Panc1 (cell line): ENCODE results near the gene ANKRD29. TPM values are rescaled to one million over a fixed set of nuclear protein-coding genes. Genes with fewer than 3 reads are reported as not detected.
A peak's percentile ranks its signal among the peaks of the same experiment; 100 is the strongest.

Source experiments
- ATAC-seq: fragments of 200-7000 bp; cut with Tn5 transposase; 2 replicates; pipeline ENCODE4 v1.9.1; 2020; ENCODE audit warnings: mild to moderate bottlenecking, moderate library complexity
- BruUV-seq: library from RNA; stranded (reverse); fragments of 400-500 nt; replicated peaks from 2 replicates; lab custom pipeline; 2021; lab: Mats Ljungman, UMichigan
- CTCF ChIA-PET: fragments of 300-600 bp; sonication (Branson Sonifier 250); formaldehyde crosslinking; loops from one replicate; lab custom pipeline; 2022; ENCODE audit warnings: antibody characterized with exemption; lab: Charles Lee
- POLR2A ChIA-PET: fragments of 300-600 bp; sonication (Branson Sonifier 250); formaldehyde crosslinking; loops from one replicate; lab custom pipeline; 2022; ENCODE audit warnings: antibody characterized with exemption; lab: Charles Lee
- DNase-seq: peaks from one replicate; pipeline ENCODE4 v3.0.0-alpha.2; 2010; ENCODE audit warnings: low read depth, low spot score
- H3K27ac ChIP-seq: 2 replicates; pipeline ENCODE4 v1.5.1; 2011; ENCODE audit warnings: mild to moderate bottlenecking, low read length, inconsistent platforms
- H3K27me3 ChIP-seq: fragments of 200-500 bp; sonication (Bioruptor generic); 2 replicates; pipeline ENCODE4 v1.6.0; 2014; ENCODE audit warnings: low read length, inconsistent platforms; ENCODE audit not compliant: control insufficient read depth, insufficient read depth
- H3K36me3 ChIP-seq: fragments of 200-500 bp; sonication (Bioruptor generic); 2 replicates; pipeline ENCODE4 v1.5.1; 2014; ENCODE audit warnings: inconsistent platforms, mild to moderate bottlenecking, low read length, moderate library complexity; ENCODE audit not compliant: control insufficient read depth, insufficient read depth
- H3K4me1 ChIP-seq: 2 replicates; pipeline ENCODE4 v1.5.1; 2011; ENCODE audit warnings: inconsistent platforms, mild to moderate bottlenecking, low read length, moderate library complexity; ENCODE audit not compliant: control insufficient read depth, insufficient read depth
- H3K4me3 ChIP-seq, 2 experiments: 2 replicates each; pipeline ENCODE4 v1.5.1; 2011 to 2012; ENCODE audit warnings: low read depth in 2 of 2, low read length in 2 of 2, mild to moderate bottlenecking in 2 of 2, inconsistent platforms in 1 of 2, moderate library complexity in 1 of 2
- H3K9me3 ChIP-seq: fragments of 200-500 bp; sonication (Bioruptor generic); 2 replicates; pipeline ENCODE4 v1.5.1; 2014; ENCODE audit warnings: low read depth, mild to moderate bottlenecking, inconsistent platforms, low read length, moderate library complexity; ENCODE audit not compliant: control insufficient read depth, insufficient read depth
- POLR2AphosphoS5 ChIP-seq: IDR thresholded peaks from 2 replicates; pipeline ENCODE4 v1.6.1; 2012; ENCODE audit warnings: mild to moderate bottlenecking, low read depth, low read length, moderate library complexity
- SIN3A ChIP-seq: IDR thresholded peaks from 2 replicates; pipeline ENCODE4 v1.6.1; 2012; ENCODE audit warnings: low read depth, mild to moderate bottlenecking, low read length, moderate library complexity, borderline replicate concordance; ENCODE audit not compliant: insufficient read depth
- TCF7L2 ChIP-seq: IDR thresholded peaks from 2 replicates; pipeline ENCODE4 v1.6.1; 2011; ENCODE audit warnings: mild to moderate bottlenecking, low read depth, low read length, inconsistent platforms
- in situ Hi-C: cut with HindIII; loops from 2 replicates; pipeline ENCODE4 v1.10.0; 2016; ENCODE audit warnings: low sequenced_read_pairs, low pct_unique_long_range_greater_than_20kb
- intact Hi-C: fragments of 100-400 bp; cut with micrococcal nuclease; formaldehyde crosslinking; loops from one replicate; pipeline ENCODE4 v1.10.0; 2022; ENCODE audit not compliant: unreplicated experiment
- total RNA-seq: library from RNA; stranded (reverse); gene quantifications from one replicate; pipeline ENCODE4 v1.2.1, GENCODE V29; 2021; ENCODE audit not compliant: unreplicated experiment
- TF ChIP-seq, protein P1 (sequence below): fragments of 450-650 bp; IDR thresholded peaks from 2 replicates; pipeline ENCODE4 v1.5.1; 2017; ENCODE audit warnings: mild to moderate bottlenecking
- TF ChIP-seq, protein P2 (sequence below), 2 experiments: IDR thresholded peaks; 2 replicates each; pipeline ENCODE4 v1.6.1; 2011 to 2012; ENCODE audit warnings: low read depth in 2 of 2, control low read depth in 1 of 2, low read length in 1 of 2, mild to moderate bottlenecking in 1 of 2, moderate library complexity in 1 of 2; ENCODE audit not compliant: insufficient read depth in 1 of 2

ANKRD29 gene
- total RNA-seq, 1 experiment from 2014 or later = 0.67 TPM

DNA sequence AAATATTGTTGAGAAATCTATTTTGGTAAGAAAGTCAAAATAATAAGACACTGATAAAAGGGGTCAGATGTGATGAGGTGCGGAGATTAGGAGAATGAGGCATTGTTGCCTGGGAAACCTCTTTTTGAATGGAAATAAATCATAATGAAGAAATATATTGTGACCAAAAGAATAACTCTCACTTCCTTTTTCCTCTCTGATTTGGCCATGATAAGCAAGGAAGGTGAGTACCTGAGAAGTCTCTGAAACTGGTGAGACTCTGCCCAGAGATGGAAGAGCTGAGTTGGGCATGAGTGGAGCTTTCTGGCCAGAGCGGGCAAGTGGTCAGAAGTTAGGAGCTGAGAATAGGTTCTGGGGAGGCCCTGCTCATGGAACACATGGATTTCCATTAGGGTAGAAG, 38.3 kb upstream of the ANKRD29 start:
- Histone ChIP-seq H3K27ac (no peak overlapping the region), H3K36me3 (no peaks in the 10 kb centered on the region), H3K4me1 (no peaks in the 10 kb centered on the region), H3K27me3 (no peaks in the 10 kb centered on the region; the same call in 1 of the 2 replicates), H3K9me3 (peaks cover under 1% of the 10 kb centered on the region; the same call in 1 of the 2 replicates), H3K4me3 (no peak overlapping the region)
- ATAC-seq (no peak), DNase-seq (no peak)
- no TSS peak for BruUV-seq
- intact Hi-C loops = loop anchor here (10.0 kb wide), 1 partner anchor 186 kb away; no protein-coding TSS in a partner anchor
- ChIA-PET CTCF (no interaction called here), POLR2A (no interaction called here)
- in situ Hi-C loops = no loop called here
- TF ChIP-seq POLR2AphosphoS5 = no peak
- TF ChIP-seq, protein P1, sequence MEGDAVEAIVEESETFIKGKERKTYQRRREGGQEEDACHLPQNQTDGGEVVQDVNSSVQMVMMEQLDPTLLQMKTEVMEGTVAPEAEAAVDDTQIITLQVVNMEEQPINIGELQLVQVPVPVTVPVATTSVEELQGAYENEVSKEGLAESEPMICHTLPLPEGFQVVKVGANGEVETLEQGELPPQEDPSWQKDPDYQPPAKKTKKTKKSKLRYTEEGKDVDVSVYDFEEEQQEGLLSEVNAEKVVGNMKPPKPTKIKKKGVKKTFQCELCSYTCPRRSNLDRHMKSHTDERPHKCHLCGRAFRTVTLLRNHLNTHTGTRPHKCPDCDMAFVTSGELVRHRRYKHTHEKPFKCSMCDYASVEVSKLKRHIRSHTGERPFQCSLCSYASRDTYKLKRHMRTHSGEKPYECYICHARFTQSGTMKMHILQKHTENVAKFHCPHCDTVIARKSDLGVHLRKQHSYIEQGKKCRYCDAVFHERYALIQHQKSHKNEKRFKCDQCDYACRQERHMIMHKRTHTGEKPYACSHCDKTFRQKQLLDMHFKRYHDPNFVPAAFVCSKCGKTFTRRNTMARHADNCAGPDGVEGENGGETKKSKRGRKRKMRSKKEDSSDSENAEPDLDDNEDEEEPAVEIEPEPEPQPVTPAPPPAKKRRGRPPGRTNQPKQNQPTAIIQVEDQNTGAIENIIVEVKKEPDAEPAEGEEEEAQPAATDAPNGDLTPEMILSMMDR = no peak
- TF ChIP-seq, protein P2, sequence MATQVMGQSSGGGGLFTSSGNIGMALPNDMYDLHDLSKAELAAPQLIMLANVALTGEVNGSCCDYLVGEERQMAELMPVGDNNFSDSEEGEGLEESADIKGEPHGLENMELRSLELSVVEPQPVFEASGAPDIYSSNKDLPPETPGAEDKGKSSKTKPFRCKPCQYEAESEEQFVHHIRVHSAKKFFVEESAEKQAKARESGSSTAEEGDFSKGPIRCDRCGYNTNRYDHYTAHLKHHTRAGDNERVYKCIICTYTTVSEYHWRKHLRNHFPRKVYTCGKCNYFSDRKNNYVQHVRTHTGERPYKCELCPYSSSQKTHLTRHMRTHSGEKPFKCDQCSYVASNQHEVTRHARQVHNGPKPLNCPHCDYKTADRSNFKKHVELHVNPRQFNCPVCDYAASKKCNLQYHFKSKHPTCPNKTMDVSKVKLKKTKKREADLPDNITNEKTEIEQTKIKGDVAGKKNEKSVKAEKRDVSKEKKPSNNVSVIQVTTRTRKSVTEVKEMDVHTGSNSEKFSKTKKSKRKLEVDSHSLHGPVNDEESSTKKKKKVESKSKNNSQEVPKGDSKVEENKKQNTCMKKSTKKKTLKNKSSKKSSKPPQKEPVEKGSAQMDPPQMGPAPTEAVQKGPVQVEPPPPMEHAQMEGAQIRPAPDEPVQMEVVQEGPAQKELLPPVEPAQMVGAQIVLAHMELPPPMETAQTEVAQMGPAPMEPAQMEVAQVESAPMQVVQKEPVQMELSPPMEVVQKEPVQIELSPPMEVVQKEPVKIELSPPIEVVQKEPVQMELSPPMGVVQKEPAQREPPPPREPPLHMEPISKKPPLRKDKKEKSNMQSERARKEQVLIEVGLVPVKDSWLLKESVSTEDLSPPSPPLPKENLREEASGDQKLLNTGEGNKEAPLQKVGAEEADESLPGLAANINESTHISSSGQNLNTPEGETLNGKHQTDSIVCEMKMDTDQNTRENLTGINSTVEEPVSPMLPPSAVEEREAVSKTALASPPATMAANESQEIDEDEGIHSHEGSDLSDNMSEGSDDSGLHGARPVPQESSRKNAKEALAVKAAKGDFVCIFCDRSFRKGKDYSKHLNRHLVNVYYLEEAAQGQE (IDR thresholded peaks at IDR 0.05; ENCODE audit: insufficient read depth in 1 of 2, low read depth in 2 of 2, low read length in 1 of 2) = no peak
- TF ChIP-seq TCF7L2 = no peak
- no peak for TF ChIP-seq SIN3A

DNA sequence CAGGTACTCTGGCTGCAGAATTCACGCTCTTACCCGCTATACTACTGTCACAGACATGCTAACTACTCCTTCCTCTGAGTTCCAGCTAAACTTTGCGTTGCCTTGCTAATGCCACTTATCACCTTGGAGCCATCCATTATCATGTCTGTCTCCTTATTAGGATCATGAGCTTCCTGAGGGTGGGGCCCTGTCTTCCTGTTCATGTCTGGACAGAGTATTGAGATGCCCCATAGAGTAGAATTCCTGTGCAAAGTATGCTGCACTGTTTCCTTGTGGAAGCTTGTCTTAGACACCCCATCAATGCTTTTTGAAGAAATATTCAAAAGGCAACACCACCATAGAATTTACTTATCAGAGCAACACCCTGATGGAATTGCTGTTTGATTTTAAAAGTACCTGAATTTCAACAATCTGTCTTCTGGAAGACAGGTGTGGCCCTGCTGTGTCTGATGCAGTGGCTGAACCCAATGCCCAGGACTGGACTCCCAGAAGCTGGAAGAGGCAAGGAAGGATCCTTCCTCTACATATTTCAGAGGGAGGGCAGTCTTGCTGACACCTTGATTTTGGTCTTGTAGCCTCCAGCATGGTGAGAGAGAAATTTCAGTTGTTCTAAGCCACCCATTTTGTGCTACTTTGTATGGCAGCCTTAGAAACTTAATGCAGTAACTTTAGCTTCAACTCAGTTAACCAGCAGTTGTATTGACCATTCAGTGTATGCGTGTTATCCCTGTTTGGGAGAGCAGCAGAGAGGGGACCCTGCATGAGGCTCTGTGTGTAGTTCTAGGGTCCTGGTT, 32.1 kb upstream of the ANKRD29 start:
- ChIA-PET CTCF (no interaction called here), POLR2A (no interaction called here)
- BruUV-seq = no TSS peak
- DNase-seq = no peak
- TF ChIP-seq POLR2AphosphoS5 (no peak), TCF7L2 (no peak), SIN3A (no peak)
- TF ChIP-seq, protein P2 (IDR thresholded peaks at IDR 0.05; ENCODE audit: insufficient read depth in 1 of 2, low read depth in 2 of 2, low read length in 1 of 2) = no peak
- TF ChIP-seq, protein P1 = no peak
- H3K9me3 ChIP-seq = no peaks in the 10 kb centered on the region
- H3K27me3 ChIP-seq = no peaks in the 10 kb centered on the region
- ATAC-seq = peak; percentile 59
- 0 out of 4 replicates have a peak overlapping the region, but pooled peaks of 1 of the 2 experiments have one; percentile 5 for H3K4me3 ChIP-seq
- peaks cover 17% of the 10 kb centered on the region for H3K4me1 ChIP-seq
- no peaks in the 10 kb centered on the region for H3K36me3 ChIP-seq
- intact Hi-C loops (no loop called here), in situ Hi-C loops (no loop called here)
- H3K27ac ChIP-seq = peak overlapping the region; percentile 32; the same call in 1 of the 2 replicates
